GM20431 (cell line): Measurements from ENCODE around the gene TSPO2.

Source experiments
- in situ Hi-C: fragments of 300-500 bp; cut with MseI, MboI; formaldehyde crosslinking; loops from one replicate; pipeline ENCODE4 v1.15.0; 2020; ENCODE audit warnings: low sequenced_read_pairs; ENCODE audit not compliant: unreplicated experiment

TSPO2 gene

GRCh38 chr6:41047745-41048732, 5.8 kb downstream of the TSPO2 start:
- in situ Hi-C loops = no loop called here

GRCh38 chr6:41049521-41049920, 7.3 kb downstream of the TSPO2 start:
- in situ Hi-C loops = no loop called here

GRCh38 chr6:41049955-41050354, 7.7 kb downstream of the TSPO2 start:
- in situ Hi-C loops = no loop called here

DNA sequence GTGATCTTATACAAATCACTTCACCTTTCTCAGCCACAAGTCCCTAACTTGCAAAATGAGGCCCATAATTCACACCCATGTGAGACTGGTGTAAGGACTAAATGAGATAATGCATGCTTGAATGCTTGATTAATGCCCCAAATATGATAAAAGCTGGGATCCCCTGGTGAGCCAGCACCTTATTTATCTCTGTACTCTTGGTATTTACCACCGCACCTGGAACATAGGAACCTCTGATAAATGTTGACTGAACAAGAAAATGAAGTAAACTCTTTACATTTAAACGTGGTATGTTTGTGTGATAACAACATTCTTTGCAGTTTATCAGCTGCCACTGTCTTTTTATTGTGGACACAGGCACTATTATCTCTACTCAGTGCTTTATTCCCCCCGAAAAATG, 8.3 kb downstream of the TSPO2 start:
- in situ Hi-C loops = no loop called here

GRCh38 chr6:41051873-41052272, 9.6 kb downstream of the TSPO2 start:
- in situ Hi-C loops = no loop called here

DNA sequence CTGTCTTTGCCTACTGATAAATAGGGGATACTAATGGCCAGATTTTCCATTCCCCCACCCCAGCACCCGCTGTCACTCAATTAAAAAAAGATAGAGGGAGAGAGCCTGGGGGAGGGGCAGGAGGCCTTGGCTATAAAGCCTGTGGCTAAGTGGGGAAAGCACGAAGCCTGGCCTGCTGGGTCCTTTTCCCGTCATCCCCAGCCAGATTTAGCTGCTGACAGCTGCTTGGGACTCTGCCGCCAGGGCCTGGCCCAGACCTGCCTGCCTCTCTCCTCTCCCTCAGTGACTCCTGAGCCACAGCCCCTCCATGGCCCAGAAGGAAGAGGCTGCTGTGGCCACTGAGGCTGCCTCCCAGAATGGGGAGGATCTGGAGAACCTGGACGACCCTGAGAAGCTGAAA, 10.8 kb downstream of the TSPO2 start, which contains the start of gene APOBEC2:
TSS of gene APOBEC2 (plus strand) at position 162 of the 400 bp plus-strand sequence. CDS start at position 308, 146 bp downstream.
- in situ Hi-C loops = no loop called here

DNA sequence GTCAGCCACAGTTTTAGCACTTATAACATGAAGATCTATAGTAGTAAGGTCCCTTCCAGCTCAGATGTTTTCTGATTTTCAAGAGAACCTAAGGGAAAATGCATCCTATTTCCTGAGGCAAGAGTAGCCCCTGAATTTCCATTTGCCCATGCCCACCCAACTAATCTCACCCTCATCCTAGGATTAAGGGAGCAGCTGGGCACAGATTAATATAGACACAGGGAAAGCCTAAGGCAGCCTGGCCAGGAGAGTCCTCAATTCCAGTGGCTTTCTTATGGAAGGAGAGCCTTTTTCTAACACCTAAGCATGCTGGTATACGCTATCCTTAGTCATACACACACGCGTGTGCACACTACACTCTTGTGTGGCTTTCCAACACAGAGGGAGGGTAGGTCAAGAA, 12.2 kb downstream of the TSPO2 start:
- in situ Hi-C loops = no loop called here

DNA sequence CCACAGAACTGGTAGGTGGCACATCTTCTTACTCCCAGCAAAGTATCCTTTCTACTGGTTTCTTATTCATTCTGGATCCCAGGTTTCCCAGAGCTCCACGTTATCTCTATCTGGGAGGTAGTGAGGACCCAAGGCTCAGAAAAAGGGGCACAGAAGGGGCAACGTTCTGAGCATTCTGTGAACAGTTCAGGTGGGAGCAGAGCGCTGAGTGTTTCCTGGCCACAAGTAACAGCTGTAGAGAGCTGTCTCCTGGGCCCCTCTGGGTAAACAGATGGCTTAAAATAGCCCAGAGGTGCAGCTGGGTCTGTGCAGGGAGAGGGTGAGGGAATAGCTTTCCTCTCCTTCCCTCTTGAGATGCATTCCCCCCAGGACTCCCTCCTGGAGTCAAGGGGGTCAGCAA, 12.9 kb downstream of the TSPO2 start:
- in situ Hi-C loops = no loop called here

- in situ Hi-C loops = no loop called here
Measured at GRCh38 chr6:41056768-41057490, 14.7 kb downstream of the TSPO2 start.

DNA sequence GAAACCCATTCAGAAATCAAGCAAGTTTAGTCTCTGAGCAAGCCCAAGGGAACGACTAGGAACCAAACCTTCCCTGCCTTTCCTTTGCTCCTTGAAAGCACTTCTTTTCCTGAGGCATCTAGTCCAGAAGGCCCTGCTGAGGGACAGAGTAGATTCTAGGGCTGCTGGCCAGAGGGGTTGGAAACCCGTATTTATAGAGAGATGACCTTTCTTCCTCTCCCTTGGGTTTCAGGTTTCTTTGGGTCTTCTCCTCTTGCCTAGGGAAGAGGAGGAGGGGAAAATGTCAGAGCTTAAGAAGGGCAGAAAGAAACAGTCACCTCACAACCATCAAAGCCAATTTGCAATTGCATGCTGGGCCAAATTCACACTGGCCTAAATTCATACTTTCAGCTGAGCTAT, 16.5 kb downstream of the TSPO2 start:
- in situ Hi-C loops = no loop called here

GRCh38 chr6:41059556-41059955, 17.3 kb downstream of the TSPO2 start:
- in situ Hi-C loops = no loop called here

- in situ Hi-C loops = no loop called here
Measured at GRCh38 chr6:41061196-41061726, 19.0 kb downstream of the TSPO2 start.

GRCh38 chr6:41062056-41062455, 19.8 kb downstream of the TSPO2 start:
- in situ Hi-C loops = no loop called here

DNA sequence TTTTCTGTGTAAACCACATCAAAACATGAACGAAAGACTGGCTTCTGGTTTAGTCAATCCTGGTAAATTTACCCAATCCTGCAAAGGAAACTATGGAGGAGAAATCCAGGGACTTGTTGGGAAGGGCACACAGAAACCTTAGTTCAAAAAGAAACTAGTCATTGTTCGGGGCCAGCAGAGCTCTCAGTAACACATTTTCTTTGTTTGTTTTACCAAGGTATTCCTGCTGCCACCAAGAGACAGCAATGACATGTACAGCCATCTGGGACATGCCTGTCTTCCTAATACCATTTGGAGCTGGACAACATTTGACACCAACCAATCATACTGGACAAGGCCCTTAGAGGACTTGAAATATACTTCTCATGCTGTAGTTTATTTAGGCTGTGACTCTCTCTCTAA, 21.6 kb downstream of the TSPO2 start:
- in situ Hi-C loops = no loop called here

- in situ Hi-C loops = no loop called here
Measured at GRCh38 chr6:41064841-41065240, 22.6 kb downstream of the TSPO2 start.

DNA sequence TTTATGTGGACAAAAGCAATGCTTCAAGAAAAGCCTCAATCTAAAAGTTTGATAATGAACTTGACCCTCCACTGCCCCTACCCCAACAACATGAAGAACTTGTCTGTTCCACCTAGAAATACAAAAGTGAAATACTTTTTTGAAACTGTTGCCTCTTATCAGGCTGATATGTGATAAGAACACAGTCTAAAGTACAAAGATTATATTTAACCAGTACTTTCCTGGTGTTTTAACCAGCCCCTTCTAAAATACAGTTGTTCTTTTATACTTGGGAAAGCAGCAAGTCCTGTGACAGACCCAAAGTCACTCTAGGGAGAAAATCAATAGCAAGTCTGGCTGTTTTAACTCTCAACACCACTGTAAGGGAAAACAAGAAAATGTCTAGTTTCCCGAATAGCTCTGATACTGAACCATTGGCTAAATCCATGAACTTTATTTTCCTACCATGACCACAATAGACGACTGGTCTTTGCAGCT, 23.3 kb downstream of the TSPO2 start:
- in situ Hi-C loops = no loop called here

DNA sequence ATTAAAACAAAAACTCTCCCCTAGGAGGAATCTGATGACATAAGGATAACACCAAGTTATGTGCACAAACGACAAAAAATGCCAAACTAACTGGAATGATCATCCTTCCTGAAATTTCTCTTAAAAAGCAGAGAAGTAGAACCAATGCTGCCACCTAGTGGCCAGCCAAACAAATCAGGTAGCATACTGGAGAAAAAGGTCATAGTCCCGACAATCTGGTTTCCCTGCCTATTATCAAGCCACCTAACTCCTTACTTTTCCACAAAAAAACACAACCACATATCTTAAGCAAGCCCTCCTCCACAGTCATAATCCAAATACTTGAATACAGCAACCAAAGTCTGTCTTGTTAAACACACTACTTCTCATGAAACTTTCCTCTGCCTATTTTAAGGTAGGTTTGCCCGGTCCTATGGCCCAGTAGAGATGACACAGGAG, 24.6 kb downstream of the TSPO2 start:
- in situ Hi-C loops = no loop called here

GRCh38 chr6:41071501-41071922, 29.2 kb downstream of the TSPO2 start:
- in situ Hi-C loops = no loop called here

DNA sequence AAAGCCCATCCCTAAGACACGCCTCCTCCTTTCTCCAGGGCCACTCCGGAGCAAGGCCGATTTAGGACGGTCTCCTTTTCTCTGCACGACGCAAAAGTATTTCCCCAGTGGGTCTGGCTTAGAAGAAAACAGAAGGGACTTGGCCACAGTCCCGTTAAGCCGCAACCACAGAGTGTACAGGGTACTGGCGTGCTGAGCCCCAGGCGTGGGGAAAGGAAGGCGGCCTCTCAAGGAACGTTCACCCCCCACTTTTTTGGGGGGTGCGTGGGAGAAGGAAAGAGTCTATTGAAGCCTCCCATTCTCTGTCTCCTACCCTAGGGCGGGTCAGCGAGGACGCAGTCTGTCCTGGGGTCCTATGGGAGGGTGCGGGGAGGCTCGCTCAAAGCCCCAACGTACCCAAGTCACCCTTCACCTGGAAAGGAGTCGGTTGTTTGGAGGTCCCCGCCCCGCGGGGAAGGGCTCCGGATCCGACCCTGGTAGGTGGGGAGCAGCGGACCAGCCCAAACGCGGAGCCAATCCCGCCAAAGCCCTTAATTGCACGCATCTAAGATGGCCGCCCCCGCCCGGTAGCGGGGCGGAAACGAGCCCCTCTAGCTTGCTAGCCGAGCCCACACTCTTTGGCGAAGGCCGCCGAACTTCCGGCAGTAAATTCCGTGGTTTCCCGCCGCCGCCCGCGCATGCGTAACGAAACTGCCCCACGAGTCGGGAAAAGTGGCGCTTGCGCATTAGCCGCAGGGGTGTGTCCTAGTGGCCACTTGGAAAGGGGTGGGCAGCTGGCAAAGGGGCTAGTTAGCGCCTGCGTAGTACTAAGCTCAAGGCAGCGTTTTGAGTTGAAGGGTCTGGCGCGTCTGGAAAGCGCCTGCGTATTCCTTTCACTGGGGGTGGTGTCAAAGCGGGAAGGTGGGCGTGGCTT, 29.9 kb downstream of the TSPO2 start, which contains the start of gene OARD1:
TSS of gene OARD1 (minus strand) at position 434 of the 913 bp plus-strand sequence. CDS start 722 bp downstream, outside the sequence.
- in situ Hi-C loops = no loop called here
